Upper lobe of left lung (tissue), 6 donors: ENCODE results near the gene CDC42EP1. TPM values are rescaled to one million over a fixed set of nuclear protein-coding genes. Genes with fewer than 3 reads are reported as not detected.
A peak's percentile ranks its signal among the peaks of the same experiment; 100 is the strongest.

ENCODE experiments used
- ATAC-seq, 2 donors: fragments of 200-7000 bp; cut with Tn5 transposase; one replicate each; pipeline ENCODE4 v1.9.1; 2022; ENCODE audit warnings: mild to moderate bottlenecking in 2 of 2, moderate library complexity in 2 of 2; ENCODE audit not compliant: low FRiP score in 2 of 2
- DNase-seq, 2 donors: peaks; one replicate each; pipeline ENCODE4 v3.0.0-alpha.2; 2019 to 2020
- H3K27ac ChIP-seq, 4 donors: fragments of 200-600 bp; sonication (generic); one replicate each; pipeline ENCODE4 v1.5.1; 2016 to 2019
- H3K27me3 ChIP-seq, 4 donors: fragments of 200-600 bp; sonication (generic); one replicate each; pipeline ENCODE4 v1.5.1; 2017 to 2019
- H3K36me3 ChIP-seq, 4 donors: fragments of 200-600 bp; sonication (generic); one replicate each; pipeline ENCODE4 v1.5.1; 2016 to 2019
- H3K4me1 ChIP-seq, 4 donors: fragments of 200-600 bp; sonication (generic); one replicate each; pipeline ENCODE4 v1.5.1; 2018 to 2019
- H3K4me3 ChIP-seq, 4 donors: fragments of 200-600 bp; sonication (generic); one replicate each; pipeline ENCODE4 v1.5.1; 2017 to 2019; ENCODE audit warnings: mild to moderate bottlenecking in 2 of 4, moderate library complexity in 1 of 4
- H3K9me3 ChIP-seq, 4 donors: fragments of 200-600 bp; sonication (generic); one replicate each; pipeline ENCODE4 v1.5.1; 2018 to 2019
- EP300 ChIP-seq, 4 donors: sonication (generic); formaldehyde crosslinking; IDR thresholded peaks; one replicate each; pipeline ENCODE4 v1.5.1; 2017; ENCODE audit warnings: antibody characterized with exemption in 4 of 4, control low read depth in 2 of 4
- POLR2A ChIP-seq, 4 donors: fragments of 450-650 bp; IDR thresholded peaks; one replicate each; pipeline ENCODE4 v1.5.1; 2016 to 2017; ENCODE audit warnings: antibody characterized with exemption in 4 of 4, mild to moderate bottlenecking in 2 of 4
- POLR2AphosphoS5 ChIP-seq, 2 donors: sonication (generic); formaldehyde crosslinking; IDR thresholded peaks; one replicate each; pipeline ENCODE4 v1.5.1; 2017; ENCODE audit warnings: antibody characterized with exemption in 2 of 2
- WGBS, 2 donors: methylation state at CpG; one replicate each; pipeline ENCODE4 v1.1.5; 2017 to 2018; 5-methylcytosine and 5-hydroxymethylcytosine counted together
- total RNA-seq, 6 donors: library from RNA; depleted of rRNA in 4 of 6; stranded (reverse); fragments of >200 nt in 4 of 6; gene quantifications; one replicate each; pipeline versions ENCODE4 v1.1.0 to v1.2.1, GENCODE V29; 2016 to 2021
- TF ChIP-seq, protein P1 (sequence below), 6 experiments: fragments of 450-650 bp in 4 of 6; fragments of 200-600 bp in 2 of 6; sonication (generic) in 2 of 6; IDR thresholded peaks; one replicate each; pipeline ENCODE4 v1.5.1; 2016 to 2019; ENCODE audit warnings: antibody characterized with exemption in 6 of 6
- donor health status: DM: no; HTN: no; CAD: no; lungs with moderate emphysema.
- donor health status: DM: no; HTN: yes; CAD: no; lungs with severe emphysema.

CDC42EP1 gene
- total RNA-seq, 6 donors from 2014 or later, result 38.8 to 81.7 (median 67.5) TPM

DNA sequence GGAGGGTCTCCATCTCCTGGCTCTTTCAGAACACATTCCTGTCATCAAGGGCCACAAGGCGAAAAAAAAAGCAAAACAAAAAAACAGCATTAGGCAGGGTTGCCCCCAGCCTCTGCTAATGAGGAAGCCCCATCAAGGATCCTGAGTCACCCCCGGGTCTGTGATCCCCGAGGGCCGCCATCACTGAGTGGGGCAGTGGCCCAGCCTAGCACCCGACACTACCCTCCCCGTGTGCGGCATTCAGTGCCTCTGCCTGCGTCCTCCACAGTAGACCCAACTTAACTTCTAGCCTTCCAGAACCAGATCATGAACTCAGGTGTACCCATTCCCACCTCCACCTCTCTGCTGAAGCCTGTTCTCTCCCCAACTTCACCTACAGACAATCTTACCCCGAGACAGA lies 6.6 kb upstream of the CDC42EP1 start:
- Histone ChIP-seq H3K36me3 (no peaks in the 10 kb centered on the region), H3K27ac (no peak overlapping the region), H3K4me1 (peaks cover 49 to 57% (median 54%) of the 10 kb centered on the region in 4 donors), H3K9me3 (no peaks in the 10 kb centered on the region), H3K27me3 (no peaks in the 10 kb centered on the region), H3K4me3 (no peak overlapping the region)
- ATAC-seq (no peak), DNase-seq (no peak)
- 92% methylated on average over 9 of the region's 9 CpGs for WGBS, 2 donors
- TF ChIP-seq POLR2A (IDR thresholded peaks at IDR 0.05) (no peak), EP300 (IDR thresholded peaks at IDR 0.05) (no peak), POLR2AphosphoS5 (IDR thresholded peaks at IDR 0.05) (no peak)
- TF ChIP-seq, protein P1, sequence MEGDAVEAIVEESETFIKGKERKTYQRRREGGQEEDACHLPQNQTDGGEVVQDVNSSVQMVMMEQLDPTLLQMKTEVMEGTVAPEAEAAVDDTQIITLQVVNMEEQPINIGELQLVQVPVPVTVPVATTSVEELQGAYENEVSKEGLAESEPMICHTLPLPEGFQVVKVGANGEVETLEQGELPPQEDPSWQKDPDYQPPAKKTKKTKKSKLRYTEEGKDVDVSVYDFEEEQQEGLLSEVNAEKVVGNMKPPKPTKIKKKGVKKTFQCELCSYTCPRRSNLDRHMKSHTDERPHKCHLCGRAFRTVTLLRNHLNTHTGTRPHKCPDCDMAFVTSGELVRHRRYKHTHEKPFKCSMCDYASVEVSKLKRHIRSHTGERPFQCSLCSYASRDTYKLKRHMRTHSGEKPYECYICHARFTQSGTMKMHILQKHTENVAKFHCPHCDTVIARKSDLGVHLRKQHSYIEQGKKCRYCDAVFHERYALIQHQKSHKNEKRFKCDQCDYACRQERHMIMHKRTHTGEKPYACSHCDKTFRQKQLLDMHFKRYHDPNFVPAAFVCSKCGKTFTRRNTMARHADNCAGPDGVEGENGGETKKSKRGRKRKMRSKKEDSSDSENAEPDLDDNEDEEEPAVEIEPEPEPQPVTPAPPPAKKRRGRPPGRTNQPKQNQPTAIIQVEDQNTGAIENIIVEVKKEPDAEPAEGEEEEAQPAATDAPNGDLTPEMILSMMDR (IDR thresholded peaks at IDR 0.05), result no peak

- DNase-seq (no peak), ATAC-seq (no peak)
Observed at GRCh38 chr22:37555029-37555428, 5.3 kb upstream of the CDC42EP1 start.

DNA sequence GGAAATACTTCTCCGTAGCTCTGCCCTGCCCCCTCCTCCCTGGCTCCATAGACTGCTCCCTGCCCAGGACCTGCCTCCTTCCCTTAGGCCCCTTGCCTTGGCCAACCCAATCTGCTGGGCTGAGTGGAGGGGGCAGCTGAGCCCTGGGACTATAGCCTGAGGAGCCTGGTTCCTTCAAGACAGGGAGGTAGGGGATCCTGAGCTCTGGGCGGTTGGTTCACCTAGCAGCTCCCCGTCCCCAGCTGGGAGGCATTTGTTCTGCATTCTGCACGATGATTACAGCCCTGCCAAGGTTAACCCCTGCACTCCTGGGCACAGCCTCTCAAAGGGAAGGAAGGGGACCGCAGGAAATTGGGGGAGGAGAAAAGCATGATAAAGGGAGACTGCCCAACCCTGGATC lies 3.6 kb upstream of the CDC42EP1 start:
- TF ChIP-seq EP300 (IDR thresholded peaks at IDR 0.05), result no peak
- TF ChIP-seq, protein P1 (IDR thresholded peaks at IDR 0.05), result no peak
- WGBS, 2 donors, result 7 to 25% methylated on average over 1 to 5 of the region's 5 CpGs
- DNase-seq, result no peak
- H3K9me3 ChIP-seq, result no peaks in the 10 kb centered on the region
- peaks cover 0 to 12% (median 2%) of the 10 kb centered on the region in 4 donors for H3K27me3 ChIP-seq
- H3K4me1 ChIP-seq, result peaks cover 38 to 52% (median 44%) of the 10 kb centered on the region in 4 donors
- H3K36me3 ChIP-seq, result no peaks in the 10 kb centered on the region
- ATAC-seq, result no peak
- peak overlapping the region in 3 of 4 donors; percentile 30 to 70 (median 34) for H3K27ac ChIP-seq
- H3K4me3 ChIP-seq, result no peak overlapping the region

More at GRCh38 chr22:37555029-37555428, 5.3 kb upstream of the CDC42EP1 start:
- TF ChIP-seq EP300 (IDR thresholded peaks at IDR 0.05), result no peak
- Histone ChIP-seq H3K4me3 (no peak overlapping the region), H3K9me3 (no peaks in the 10 kb centered on the region), H3K4me1 (peaks cover 48 to 52% (median 50%) of the 10 kb centered on the region in 4 donors), H3K27me3 (no peaks in the 10 kb centered on the region), H3K36me3 (no peaks in the 10 kb centered on the region), H3K27ac (no peak overlapping the region)

- no peaks in the 10 kb centered on the region for H3K9me3 ChIP-seq
- no peaks in the 10 kb centered on the region for H3K36me3 ChIP-seq
- peaks cover 37 to 52% (median 44%) of the 10 kb centered on the region in 4 donors for H3K4me1 ChIP-seq
- ATAC-seq (peak in 1 of 2 donors; percentile 3), DNase-seq (no peak)
- peaks cover 0 to 15% (median 2%) of the 10 kb centered on the region in 4 donors for H3K27me3 ChIP-seq
- TF ChIP-seq EP300 (IDR thresholded peaks at IDR 0.05), result peak in 1 of 4 donors; percentile 77
- TF ChIP-seq POLR2AphosphoS5 (IDR thresholded peaks at IDR 0.05), result no peak
- 62 to 69% methylated on average over 7 of the region's 7 CpGs for WGBS, 2 donors
- peak overlapping the region in 3 of 4 donors; percentile 34 to 99 (median 70) for H3K27ac ChIP-seq
- no peak overlapping the region for H3K4me3 ChIP-seq
Observed at GRCh38 chr22:37557321-37558001, 2.8 kb upstream of the CDC42EP1 start.

GRCh38 chr22:37558815-37559214 lies 1.5 kb upstream of the CDC42EP1 start:
- 74 to 75% methylated on average over 7 of the region's 7 CpGs for WGBS, 2 donors
- DNase-seq, result no peak
- ATAC-seq, result no peak
- peaks cover 0 to 15% (median 2%) of the 10 kb centered on the region in 4 donors for H3K27me3 ChIP-seq
- H3K4me3 ChIP-seq, result no peak overlapping the region
- H3K27ac ChIP-seq, result peak overlapping the region; percentile 97 to 99 (median 99)
- TF ChIP-seq, protein P1 (IDR thresholded peaks at IDR 0.05), result no peak
- H3K9me3 ChIP-seq, result no peaks in the 10 kb centered on the region
- H3K4me1 ChIP-seq, result peaks cover 44 to 57% (median 52%) of the 10 kb centered on the region in 4 donors
- no peaks in the 10 kb centered on the region for H3K36me3 ChIP-seq

- Histone ChIP-seq H3K9me3 (no peaks in the 10 kb centered on the region), H3K27ac (peak overlapping the region; percentile 97 to 99 (median 99)), H3K27me3 (peaks cover 0 to 15% (median 2%) of the 10 kb centered on the region in 4 donors), H3K4me1 (peaks cover 51 to 64% (median 58%) of the 10 kb centered on the region in 4 donors), H3K36me3 (no peaks in the 10 kb centered on the region), H3K4me3 (peak overlapping the region in 3 of 4 donors; percentile 69 to 87 (median 82))
- WGBS, 2 donors, result 45 to 52% methylated on average over 2 to 6 of the region's 6 CpGs
- no peak for ATAC-seq
- no peak for DNase-seq
- no peak for TF ChIP-seq POLR2AphosphoS5 (IDR thresholded peaks at IDR 0.05)
- no peak for TF ChIP-seq POLR2A (IDR thresholded peaks at IDR 0.05)
- TF ChIP-seq, protein P1 (IDR thresholded peaks at IDR 0.05), result no peak
- TF ChIP-seq EP300 (IDR thresholded peaks at IDR 0.05), result no peak
Observed at GRCh38 chr22:37559521-37559900, 769 bp upstream of the CDC42EP1 start.
